Measurements from ENCODE around the gene GRPEL2.

Gene GRPEL2

GRCh38 chr5:149310947-149311658 lies 34.2 kb upstream of the GRPEL2 start:
- H3K4me1 Mint-ChIP-seq, result no peaks in the 10 kb centered on the region

DNA sequence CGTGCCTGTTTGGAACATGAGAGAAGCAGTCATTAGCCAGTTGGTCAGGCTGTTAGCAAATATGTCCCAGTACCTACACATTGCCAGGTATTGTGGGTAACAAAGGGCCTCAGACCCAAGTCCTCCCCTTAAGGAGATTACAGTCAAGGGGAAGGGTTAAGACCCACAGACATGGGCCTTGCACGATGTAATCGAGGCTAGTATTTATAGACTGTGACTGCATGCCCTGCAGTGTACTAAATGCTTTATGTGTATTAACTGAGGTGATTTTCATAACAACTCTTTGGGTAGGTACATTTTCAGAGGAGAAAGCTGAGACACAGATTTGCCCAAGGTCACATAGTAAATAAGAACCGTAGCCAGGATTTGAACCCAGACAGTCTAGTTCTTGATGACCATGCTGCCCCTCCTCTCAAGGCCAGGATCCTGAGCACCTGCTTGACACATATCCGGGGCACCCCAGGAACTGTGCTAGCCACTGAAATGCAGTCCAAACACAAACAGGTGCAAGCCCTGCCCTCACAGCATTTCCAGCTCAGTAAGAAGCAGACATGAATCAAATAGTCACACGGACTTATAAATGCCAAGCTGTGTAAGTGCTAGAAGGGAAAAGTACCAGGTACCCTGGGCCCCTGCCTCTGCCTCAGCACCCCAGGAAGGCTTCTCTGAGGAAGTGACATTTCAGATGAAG lies 32.0 kb upstream of the GRPEL2 start:
- Mint-ChIP-seq H3K27ac (no peak overlapping the region), H3K9me3 (no peaks in the 10 kb centered on the region), H3K4me3 (no peak overlapping the region), H3K27me3 (no peaks in the 10 kb centered on the region), H3K36me3 (ENCODE audit: low read depth) (no peaks in the 10 kb centered on the region), H3K4me1 (no peaks in the 10 kb centered on the region)
- no peak for ATAC-seq
- DNase-seq, result no peak

More at GRCh38 chr5:149310947-149311658, 34.2 kb upstream of the GRPEL2 start:
- no peaks in the 10 kb centered on the region for H3K27me3 Mint-ChIP-seq
- no peak for ATAC-seq
- H3K36me3 Mint-ChIP-seq (ENCODE audit: low read depth), result no peaks in the 10 kb centered on the region
- H3K9me3 Mint-ChIP-seq, result no peaks in the 10 kb centered on the region
- no peak overlapping the region for H3K27ac Mint-ChIP-seq
- no peak for DNase-seq
- H3K4me3 Mint-ChIP-seq, result no peak overlapping the region

DNA sequence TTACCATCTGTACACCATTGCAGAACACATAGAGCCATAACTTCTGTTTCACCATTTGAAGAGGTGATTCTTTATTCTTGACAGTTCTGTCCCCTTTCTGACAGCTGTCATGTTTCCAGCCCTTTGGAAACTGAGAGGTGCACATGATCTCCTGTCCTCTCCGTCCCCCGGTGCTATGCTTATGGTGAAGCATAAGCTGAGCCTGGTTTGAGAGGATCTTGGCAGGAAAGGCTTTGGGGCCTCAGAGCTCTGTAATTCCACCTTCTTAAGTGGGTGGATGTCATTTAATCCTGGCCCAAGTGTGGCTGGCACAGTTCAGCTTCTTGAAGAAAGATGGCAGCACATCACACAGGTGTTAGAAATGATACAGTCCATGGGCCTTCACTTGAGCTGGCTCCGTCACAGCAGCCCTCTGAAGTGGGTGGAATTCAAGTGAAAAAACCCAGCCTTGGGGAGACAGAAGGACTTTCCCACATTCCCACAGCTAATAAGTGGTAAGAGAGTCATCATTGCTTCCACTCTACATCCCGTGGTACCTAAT lies 30.7 kb upstream of the GRPEL2 start:
- Mint-ChIP-seq H3K27me3 (no peaks in the 10 kb centered on the region), H3K36me3 (ENCODE audit: low read depth) (no peaks in the 10 kb centered on the region), H3K4me1 (no peaks in the 10 kb centered on the region), H3K9me3 (no peaks in the 10 kb centered on the region), H3K4me3 (no peak overlapping the region), H3K27ac (no peak overlapping the region)
- ATAC-seq (no peak), DNase-seq (no peak)

- ATAC-seq (no peak), DNase-seq (no peak)
- Mint-ChIP-seq H3K27ac (no peak overlapping the region), H3K9me3 (no peaks in the 10 kb centered on the region), H3K36me3 (ENCODE audit: low read depth) (no peaks in the 10 kb centered on the region), H3K27me3 (no peaks in the 10 kb centered on the region), H3K4me1 (no peaks in the 10 kb centered on the region), H3K4me3 (no peak overlapping the region)
These were observed 29.5 kb upstream of the GRPEL2 start for GRCh38 chr5:149315753-149316152.

GRCh38 chr5:149317281-149318048 lies 27.8 kb upstream of the GRPEL2 start:
- Mint-ChIP-seq H3K27ac (no peak overlapping the region), H3K4me1 (no peaks in the 10 kb centered on the region), H3K36me3 (ENCODE audit: low read depth) (no peaks in the 10 kb centered on the region), H3K27me3 (no peaks in the 10 kb centered on the region), H3K9me3 (no peaks in the 10 kb centered on the region), H3K4me3 (no peak overlapping the region)
- DNase-seq (peak; percentile 12), ATAC-seq (no peak)

DNA sequence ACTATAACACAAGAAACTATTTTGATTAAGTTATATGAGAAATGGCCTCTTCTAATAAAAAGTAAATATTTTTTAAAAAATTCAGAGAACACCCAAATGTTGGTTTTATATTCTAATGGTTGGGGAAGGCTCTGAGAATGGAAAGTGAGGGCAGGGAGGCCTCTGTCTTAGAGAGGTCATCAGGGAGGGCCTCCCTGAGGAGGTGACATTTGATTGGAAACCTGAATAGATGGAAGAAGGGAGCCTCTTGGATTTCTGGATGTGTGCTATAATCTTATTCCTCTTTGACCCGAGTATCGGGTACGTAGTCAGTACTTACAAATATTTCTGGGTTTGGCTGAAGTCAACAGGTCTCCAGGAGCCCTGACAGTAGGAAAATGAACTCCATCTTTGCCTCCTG lies 26.1 kb upstream of the GRPEL2 start:
- Mint-ChIP-seq H3K27ac (no peak overlapping the region), H3K4me1 (no peaks in the 10 kb centered on the region), H3K36me3 (ENCODE audit: low read depth) (no peaks in the 10 kb centered on the region), H3K27me3 (no peaks in the 10 kb centered on the region), H3K9me3 (no peaks in the 10 kb centered on the region), H3K4me3 (no peak overlapping the region)
- no peak for DNase-seq
- ATAC-seq, result no peak

- Mint-ChIP-seq H3K27me3 (no peaks in the 10 kb centered on the region), H3K36me3 (ENCODE audit: low read depth) (no peaks in the 10 kb centered on the region), H3K27ac (no peak overlapping the region), H3K9me3 (no peaks in the 10 kb centered on the region), H3K4me1 (no peaks in the 10 kb centered on the region), H3K4me3 (no peak overlapping the region)
- DNase-seq, result no peak
- ATAC-seq, result no peak
These were observed 24.4 kb upstream of the GRPEL2 start for GRCh38 chr5:149320791-149321330.

DNA sequence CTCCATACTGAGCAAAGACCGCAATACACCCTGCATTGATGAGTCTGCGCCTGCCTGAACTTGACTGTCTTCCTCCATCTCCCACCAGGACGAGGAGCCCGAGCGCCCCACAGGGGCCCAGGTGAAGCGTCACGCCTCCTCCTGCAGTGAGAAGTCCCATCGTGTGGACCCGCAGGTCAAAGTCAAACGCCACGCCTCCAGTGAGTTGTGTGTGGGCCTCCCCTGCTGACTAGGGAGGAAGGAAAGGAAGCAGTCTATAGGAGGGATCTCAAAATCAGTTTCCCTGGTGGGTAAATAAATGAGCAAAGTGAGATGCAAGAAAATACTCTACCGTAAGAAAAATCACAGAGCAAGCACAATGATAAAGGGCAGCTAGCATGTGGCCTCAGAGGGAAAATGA lies 22.8 kb upstream of the GRPEL2 start:
- Mint-ChIP-seq H3K4me1 (no peaks in the 10 kb centered on the region), H3K4me3 (no peak overlapping the region), H3K27me3 (no peaks in the 10 kb centered on the region), H3K9me3 (no peaks in the 10 kb centered on the region), H3K27ac (no peak overlapping the region), H3K36me3 (ENCODE audit: low read depth) (no peaks in the 10 kb centered on the region)
- no peak for ATAC-seq
- no peak for DNase-seq

DNA sequence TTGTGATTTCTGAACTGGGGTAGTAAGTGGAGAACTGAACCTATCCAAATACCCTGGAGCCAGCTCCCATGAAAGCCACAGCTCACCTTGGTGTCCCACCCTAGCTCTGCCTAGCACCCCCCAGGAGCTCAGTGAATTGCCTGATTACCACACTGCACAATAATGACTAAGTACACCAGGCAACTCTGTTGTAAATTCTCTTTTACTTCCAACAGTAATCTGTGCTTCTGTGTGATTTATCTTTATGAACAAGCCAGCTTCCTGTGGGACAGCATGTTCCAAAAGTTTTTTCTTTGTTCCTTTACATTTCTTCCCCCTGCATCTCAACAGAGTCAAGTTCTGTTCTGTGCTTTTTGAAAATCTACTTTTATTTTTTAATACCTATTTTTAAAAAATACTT lies 22.1 kb upstream of the GRPEL2 start:
- H3K27me3 Mint-ChIP-seq, result no peaks in the 10 kb centered on the region
- ATAC-seq, result no peak
- H3K27ac Mint-ChIP-seq, result no peak overlapping the region
- no peaks in the 10 kb centered on the region for H3K9me3 Mint-ChIP-seq
- no peaks in the 10 kb centered on the region for H3K36me3 Mint-ChIP-seq (ENCODE audit: low read depth)
- no peak for DNase-seq
- H3K4me1 Mint-ChIP-seq, result no peaks in the 10 kb centered on the region
- no peak overlapping the region for H3K4me3 Mint-ChIP-seq

GRCh38 chr5:149323621-149324205 lies 21.6 kb upstream of the GRPEL2 start:
- H3K9me3 Mint-ChIP-seq, result no peaks in the 10 kb centered on the region
- H3K4me3 Mint-ChIP-seq, result no peak overlapping the region
- ATAC-seq (no peak), DNase-seq (no peak)
- H3K36me3 Mint-ChIP-seq (ENCODE audit: low read depth), result no peaks in the 10 kb centered on the region
- no peaks in the 10 kb centered on the region for H3K4me1 Mint-ChIP-seq
- no peaks in the 10 kb centered on the region for H3K27me3 Mint-ChIP-seq
- no peak overlapping the region for H3K27ac Mint-ChIP-seq

DNA sequence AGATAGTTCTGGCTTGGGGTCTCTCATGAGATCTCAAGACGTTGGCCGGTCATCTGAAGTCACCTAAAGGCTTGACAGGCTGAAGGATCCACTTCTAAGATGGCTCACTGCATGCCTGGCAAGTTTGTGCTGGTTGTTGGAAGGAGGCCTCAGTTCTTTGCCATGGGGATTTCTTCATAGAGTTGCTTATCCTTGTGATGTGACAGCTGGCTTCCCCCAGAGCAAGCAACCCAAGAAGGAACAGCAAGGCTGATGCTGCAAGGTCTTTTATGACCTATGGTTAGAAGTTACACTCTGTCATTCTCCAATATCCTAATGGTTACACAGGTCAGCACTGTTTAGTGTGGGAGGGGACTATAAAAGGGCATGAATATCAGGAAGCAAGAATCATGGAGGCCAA lies 20.7 kb upstream of the GRPEL2 start:
- no peak overlapping the region for H3K4me3 Mint-ChIP-seq
- DNase-seq (no peak), ATAC-seq (no peak)
- no peak overlapping the region for H3K27ac Mint-ChIP-seq
- no peaks in the 10 kb centered on the region for H3K27me3 Mint-ChIP-seq
- H3K36me3 Mint-ChIP-seq (ENCODE audit: low read depth), result no peaks in the 10 kb centered on the region
- no peaks in the 10 kb centered on the region for H3K4me1 Mint-ChIP-seq
- H3K9me3 Mint-ChIP-seq, result no peaks in the 10 kb centered on the region

DNA sequence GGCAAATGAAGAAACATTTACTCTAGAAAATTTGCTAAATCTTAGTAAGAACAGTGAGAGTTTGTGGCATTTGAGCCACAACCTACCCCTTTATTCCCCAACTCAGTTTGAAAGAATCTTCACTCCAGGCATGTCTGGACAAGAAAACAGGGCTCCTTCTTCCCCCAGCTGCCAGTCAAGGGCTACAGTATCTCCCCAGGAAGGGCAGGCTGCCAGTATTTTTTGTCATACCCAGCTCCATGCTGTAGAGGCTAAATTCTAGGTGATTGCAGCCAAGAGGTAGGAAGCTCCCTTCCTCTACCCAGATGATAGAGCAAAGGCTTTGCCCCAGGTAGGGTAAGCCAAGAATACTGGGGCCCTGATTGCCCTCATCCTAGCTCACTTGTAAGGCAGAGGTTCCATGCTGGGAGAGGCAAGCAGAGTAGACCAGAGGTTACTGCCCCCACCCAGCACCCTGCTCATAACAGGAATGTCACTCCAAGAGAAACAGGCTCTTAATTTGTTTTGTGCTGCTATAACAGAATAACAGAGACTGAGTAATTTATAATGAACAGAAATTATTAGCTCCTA lies 20.0 kb upstream of the GRPEL2 start:
- ATAC-seq (no peak), DNase-seq (no peak)
- no peaks in the 10 kb centered on the region for H3K36me3 Mint-ChIP-seq (ENCODE audit: low read depth)
- no peaks in the 10 kb centered on the region for H3K4me1 Mint-ChIP-seq
- H3K27me3 Mint-ChIP-seq, result no peaks in the 10 kb centered on the region
- H3K9me3 Mint-ChIP-seq, result no peaks in the 10 kb centered on the region
- no peak overlapping the region for H3K4me3 Mint-ChIP-seq
- H3K27ac Mint-ChIP-seq, result no peak overlapping the region

- Mint-ChIP-seq H3K27ac (no peak overlapping the region), H3K27me3 (no peaks in the 10 kb centered on the region), H3K9me3 (no peaks in the 10 kb centered on the region), H3K36me3 (ENCODE audit: low read depth) (no peaks in the 10 kb centered on the region), H3K4me1 (no peaks in the 10 kb centered on the region), H3K4me3 (no peak overlapping the region)
- DNase-seq, result no peak
- no peak for ATAC-seq
These were observed 19.4 kb upstream of the GRPEL2 start for GRCh38 chr5:149325894-149326293.

DNA sequence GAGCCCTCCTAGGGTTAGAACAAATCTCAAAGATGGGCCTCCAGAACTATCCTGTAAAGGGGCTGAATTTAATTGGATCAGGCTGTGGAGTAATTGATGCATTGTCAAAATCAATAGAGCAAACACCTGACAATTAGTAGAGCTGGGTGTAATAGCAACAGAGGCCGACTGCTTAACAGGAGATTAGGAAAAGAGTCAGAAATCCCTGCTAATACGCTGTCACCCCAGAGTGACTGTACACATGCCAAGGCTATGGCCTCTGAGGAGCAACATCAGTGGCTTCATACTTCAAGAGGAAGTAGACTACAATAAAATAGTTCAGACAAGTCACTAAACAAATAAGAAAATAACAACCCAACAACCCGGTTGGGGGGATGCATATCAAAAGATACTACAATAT lies 18.7 kb upstream of the GRPEL2 start:
- H3K27me3 Mint-ChIP-seq, result no peaks in the 10 kb centered on the region
- no peak for ATAC-seq
- H3K9me3 Mint-ChIP-seq, result no peaks in the 10 kb centered on the region
- no peak overlapping the region for H3K4me3 Mint-ChIP-seq
- no peaks in the 10 kb centered on the region for H3K4me1 Mint-ChIP-seq
- DNase-seq, result no peak
- no peak overlapping the region for H3K27ac Mint-ChIP-seq
- H3K36me3 Mint-ChIP-seq (ENCODE audit: low read depth), result no peaks in the 10 kb centered on the region
